NCI-H1048 (cell line): ENCODE results near the gene VPS13D.

Source experiments
- DNase-seq: peaks from one replicate; lab custom pipeline; 2025; lab: John Stamatoyannopoulos, UW

VPS13D gene

GRCh38 chr1:12540580-12541273, 310.9 kb downstream of the VPS13D start:
- DNase-seq, result no peak

- DNase-seq, result no peak
Observed at GRCh38 chr1:12541274-12542137, 311.7 kb downstream of the VPS13D start.

GRCh38 chr1:12542138-12542465, 312.3 kb downstream of the VPS13D start:
- DNase-seq, result no peak

GRCh38 chr1:12542616-12543592, 313.1 kb downstream of the VPS13D start:
- DNase-seq, result no peak

- no peak for DNase-seq
Observed at GRCh38 chr1:12543740-12544154, 313.9 kb downstream of the VPS13D start.

GRCh38 chr1:12544357-12544756, 314.5 kb downstream of the VPS13D start:
- DNase-seq, result no peak

GRCh38 chr1:12544992-12545391, 315.2 kb downstream of the VPS13D start:
- DNase-seq, result no peak

GRCh38 chr1:12546771-12547585, 317.1 kb downstream of the VPS13D start:
- no peak for DNase-seq

- no peak for DNase-seq
Observed at GRCh38 chr1:12547586-12548225, 317.9 kb downstream of the VPS13D start.

- no peak for DNase-seq
Observed at GRCh38 chr1:12548279-12548972, 318.6 kb downstream of the VPS13D start.

- no peak for DNase-seq
Observed at GRCh38 chr1:12548973-12549459, 319.2 kb downstream of the VPS13D start.

- DNase-seq, result no peak
Observed at GRCh38 chr1:12549460-12550349, 319.9 kb downstream of the VPS13D start.

GRCh38 chr1:12551584-12551983, 321.8 kb downstream of the VPS13D start:
- DNase-seq, result no peak

GRCh38 chr1:12552111-12552888, 322.5 kb downstream of the VPS13D start:
- DNase-seq, result no peak

GRCh38 chr1:12552951-12553921, 323.4 kb downstream of the VPS13D start:
- DNase-seq, result no peak

- no peak for DNase-seq
Observed at GRCh38 chr1:12553963-12554362, 324.1 kb downstream of the VPS13D start.
